Measurements from ENCODE around the gene KBTBD3.
A peak's percentile ranks its signal among the peaks of the same experiment; 100 is the strongest.

DNA sequence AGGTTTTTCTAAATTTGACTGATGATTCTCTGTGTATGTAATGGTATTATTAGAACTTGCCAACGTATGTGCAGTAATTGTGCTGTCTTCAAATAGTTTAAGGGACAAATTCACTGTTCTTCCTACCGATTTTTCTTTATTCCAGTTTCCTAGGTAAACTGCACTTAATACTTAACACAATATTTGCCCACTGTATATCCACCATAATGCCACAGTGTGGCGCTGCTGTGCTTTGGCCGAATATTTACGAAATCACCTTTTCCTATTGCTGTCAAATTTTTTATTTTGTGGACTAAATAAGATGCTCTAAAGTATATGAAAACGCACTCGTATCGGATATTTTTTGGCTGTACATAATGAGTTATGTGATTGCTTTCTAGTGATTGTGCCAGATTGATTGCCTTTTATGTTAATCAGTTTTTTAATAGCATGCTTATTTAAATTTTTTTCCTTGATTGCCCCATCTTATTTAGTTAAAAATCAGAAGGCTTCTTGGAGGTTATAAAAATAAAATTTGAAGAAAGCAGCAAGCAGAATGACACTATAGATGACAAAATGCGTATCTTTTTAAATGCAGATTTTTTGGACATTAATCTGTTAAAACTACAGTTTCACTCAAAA is 10.8 kb upstream of the KBTBD3 start:
- TF ChIP-seq, protein P1, sequence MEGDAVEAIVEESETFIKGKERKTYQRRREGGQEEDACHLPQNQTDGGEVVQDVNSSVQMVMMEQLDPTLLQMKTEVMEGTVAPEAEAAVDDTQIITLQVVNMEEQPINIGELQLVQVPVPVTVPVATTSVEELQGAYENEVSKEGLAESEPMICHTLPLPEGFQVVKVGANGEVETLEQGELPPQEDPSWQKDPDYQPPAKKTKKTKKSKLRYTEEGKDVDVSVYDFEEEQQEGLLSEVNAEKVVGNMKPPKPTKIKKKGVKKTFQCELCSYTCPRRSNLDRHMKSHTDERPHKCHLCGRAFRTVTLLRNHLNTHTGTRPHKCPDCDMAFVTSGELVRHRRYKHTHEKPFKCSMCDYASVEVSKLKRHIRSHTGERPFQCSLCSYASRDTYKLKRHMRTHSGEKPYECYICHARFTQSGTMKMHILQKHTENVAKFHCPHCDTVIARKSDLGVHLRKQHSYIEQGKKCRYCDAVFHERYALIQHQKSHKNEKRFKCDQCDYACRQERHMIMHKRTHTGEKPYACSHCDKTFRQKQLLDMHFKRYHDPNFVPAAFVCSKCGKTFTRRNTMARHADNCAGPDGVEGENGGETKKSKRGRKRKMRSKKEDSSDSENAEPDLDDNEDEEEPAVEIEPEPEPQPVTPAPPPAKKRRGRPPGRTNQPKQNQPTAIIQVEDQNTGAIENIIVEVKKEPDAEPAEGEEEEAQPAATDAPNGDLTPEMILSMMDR (IDR thresholded peaks at IDR 0.05; ENCODE audit: insufficient read depth, low read length, poor library complexity, severe bottlenecking), result peak; percentile 75
- no peak for TF ChIP-seq EZH2phosphoT487 (conservative IDR thresholded peaks at IDR 0.05; ENCODE audit: low read length)
